H1 (cell line): ENCODE results near the gene DAZAP2. TPM values are rescaled to one million over a fixed set of nuclear protein-coding genes. Genes with fewer than 3 reads are reported as not detected.
"Not testable (repeated sequence)": the region's sequence is repeated elsewhere in the genome, so short reads cannot be mapped to it uniquely, and the experiment has no call there.

Experiments used
- CTCF ChIA-PET: fragments of 300-600 bp; sonication (Branson Sonifier 250); formaldehyde crosslinking; loops from one replicate; lab custom pipeline; 2021; ENCODE audit not compliant: partially characterized antibody; lab: Charles Lee
- POLR2A ChIA-PET: fragments of 300-600 bp; sonication (Branson Sonifier 250); formaldehyde crosslinking; loops from one replicate; lab custom pipeline; 2021; ENCODE audit warnings: inconsistent platforms; ENCODE audit not compliant: partially characterized antibody; lab: Charles Lee
- DNase-seq, 2 experiments: peaks; one replicate each; pipeline versions ENCODE4 v3.0.0 to v3.0.0-alpha.2; 2010 to 2022; ENCODE audit warnings: low spot score in 2 of 2, low read depth in 1 of 2, mixed read lengths in 1 of 2
- FAIRE-seq: peaks from 2 replicates; lab custom pipeline; 2011; peaks lifted over from hg19 to GRCh38; lab: Jason Lieb, UNC
- H2AFZ ChIP-seq: 2 replicates; pipeline ENCODE4 v1.8.1; 2012; ENCODE audit warnings: low read length, inconsistent platforms
- H2AK5ac ChIP-seq: 2 replicates; pipeline ENCODE4 v1.6.1; 2013; ENCODE audit warnings: low read depth, low read length
- H2BK120ac ChIP-seq: replicated peaks from 2 replicates; pipeline ENCODE3; 2013; ENCODE audit warnings: low read depth, low read length, inconsistent platforms
- H2BK12ac ChIP-seq: 2 replicates; pipeline ENCODE4 v1.6.1; 2013; ENCODE audit warnings: low read depth, low read length
- H2BK15ac ChIP-seq: 2 replicates; pipeline ENCODE4 v1.6.1; 2013; ENCODE audit warnings: low read length
- H2BK20ac ChIP-seq: 2 replicates; pipeline ENCODE4 v1.6.1; 2013; ENCODE audit warnings: low read length
- H2BK5ac ChIP-seq: 2 replicates; pipeline ENCODE4 v1.6.1; 2013; ENCODE audit warnings: low read depth, low read length
- H3K14ac ChIP-seq: 2 replicates; pipeline ENCODE4 v1.6.1; 2013; ENCODE audit warnings: inconsistent platforms; ENCODE audit not compliant: insufficient read length
- H3K18ac ChIP-seq: 2 replicates; pipeline ENCODE4 v1.6.1; 2013; ENCODE audit warnings: low read length; ENCODE audit errors: extremely low read depth
- H3K23ac ChIP-seq: 2 replicates; pipeline ENCODE4 v1.6.1; 2013; ENCODE audit warnings: inconsistent platforms; ENCODE audit not compliant: insufficient read length
- H3K23me2 ChIP-seq: 2 replicates; pipeline ENCODE4 v1.6.1; 2013; ENCODE audit warnings: low read depth, low read length
- H3K27ac ChIP-seq: 2 replicates; pipeline ENCODE4 v1.6.1; 2011; ENCODE audit warnings: low read depth, low read length, inconsistent platforms
- H3K27me3 ChIP-seq, 4 experiments: replicated peaks in 1 of 4; 1 replicate in 1 of 4; 2 replicates in 3 of 4; pipeline versions ENCODE4 v1.6.1 to v1.8.1; 2011 to 2013; ENCODE audit warnings: low read length in 3 of 4, mild to moderate bottlenecking in 3 of 4, inconsistent platforms in 2 of 4, mixed read lengths in 2 of 4, moderate library complexity in 1 of 4; ENCODE audit not compliant: control insufficient read depth in 3 of 4, insufficient read depth in 3 of 4; ENCODE audit errors: extremely low read depth in 1 of 4
- H3K36me3 ChIP-seq, 4 experiments: 2 replicates each; pipeline versions ENCODE4 v1.6.1 to v1.8.1; 2011 to 2013; ENCODE audit warnings: mild to moderate bottlenecking in 4 of 4, low read length in 3 of 4, moderate library complexity in 2 of 4, control low read depth in 1 of 4, inconsistent platforms in 1 of 4; ENCODE audit not compliant: insufficient read depth in 4 of 4, control insufficient read depth in 2 of 4
- H3K4ac ChIP-seq: replicated peaks from 2 replicates; pipeline ENCODE3; 2013; ENCODE audit warnings: low read length, low read depth, mixed read lengths, inconsistent platforms; ENCODE audit not compliant: insufficient read length
- H3K4me1 ChIP-seq, 4 experiments: replicated peaks in 1 of 4; 1 replicate in 1 of 4; 2 replicates in 3 of 4; pipeline versions ENCODE4 v1.6.1 to v1.8.1; 2011 to 2013; ENCODE audit warnings: low read length in 3 of 4, inconsistent platforms in 2 of 4, mixed read lengths in 1 of 4; ENCODE audit not compliant: insufficient read depth in 4 of 4, control insufficient read depth in 3 of 4
- H3K4me2 ChIP-seq, 2 experiments: 2 replicates each; pipeline versions ENCODE4 v1.6.1 to v1.8.1; 2011 to 2013; ENCODE audit warnings: low read depth in 2 of 2, low read length in 2 of 2, control low read depth in 1 of 2, inconsistent platforms in 1 of 2, mild to moderate bottlenecking in 1 of 2; ENCODE audit not compliant: insufficient read depth in 1 of 2
- H3K4me3 ChIP-seq, 4 experiments: fragments of 200-600, 300-600 bp in 1 of 4; sonication (generic), shearing (Covaris generic), sonication (Bioruptor Twin) in 1 of 4; 2 replicates each; pipeline versions ENCODE4 v1.5.1 to v1.8.1; 2011 to 2016; ENCODE audit warnings: low read length in 4 of 4, low read depth in 3 of 4, control low read depth in 2 of 4, inconsistent platforms in 2 of 4, mild to moderate bottlenecking in 2 of 4, mixed read lengths in 1 of 4, moderate library complexity in 1 of 4; ENCODE audit not compliant: insufficient read depth in 2 of 4; ENCODE audit errors: extremely low read depth in 1 of 4
- H3K56ac ChIP-seq: replicated peaks from 2 replicates; pipeline ENCODE3; 2013; ENCODE audit warnings: low read depth, mild to moderate bottlenecking, mixed read lengths, low read length, inconsistent platforms; ENCODE audit not compliant: insufficient read length
- H3K79me1 ChIP-seq: 2 replicates; pipeline ENCODE4 v1.6.1; 2013; ENCODE audit warnings: low read depth, low read length, control low read depth
- H3K79me2 ChIP-seq, 2 experiments: 2 replicates each; pipeline versions ENCODE4 v1.6.1 to v1.8.1; 2012 to 2013; ENCODE audit warnings: low read length in 2 of 2, mild to moderate bottlenecking in 2 of 2, inconsistent platforms in 1 of 2; ENCODE audit not compliant: insufficient read depth in 2 of 2, control insufficient read depth in 1 of 2
- H3K9ac ChIP-seq, 4 experiments: replicated peaks in 1 of 4; 1 replicate in 1 of 4; 2 replicates in 3 of 4; pipeline versions ENCODE4 v1.6.1 to v1.8.1; 2011 to 2013; ENCODE audit warnings: low read depth in 3 of 4, low read length in 3 of 4, control low read depth in 2 of 4, mild to moderate bottlenecking in 2 of 4, moderate library complexity in 2 of 4, inconsistent platforms in 1 of 4; ENCODE audit errors: extremely low read depth in 1 of 4
- H3K9me3 ChIP-seq, 2 experiments: 2 replicates each; pipeline versions ENCODE4 v1.6.1 to v1.8.1; 2012 to 2013; ENCODE audit warnings: mild to moderate bottlenecking in 2 of 2, moderate library complexity in 2 of 2, control low read depth in 1 of 2, inconsistent platforms in 1 of 2, low read depth in 1 of 2, low read length in 1 of 2, mixed read lengths in 1 of 2; ENCODE audit not compliant: insufficient read depth in 2 of 2
- H4K20me1 ChIP-seq, 2 experiments: replicated peaks in 1 of 2; 2 replicates each; pipeline versions ENCODE3 to v1.8.1; 2011 to 2013; ENCODE audit warnings: inconsistent platforms in 2 of 2, low read length in 2 of 2, mild to moderate bottlenecking in 1 of 2; ENCODE audit not compliant: insufficient read depth in 2 of 2, control insufficient read depth in 1 of 2
- H4K5ac ChIP-seq: 2 replicates; pipeline ENCODE4 v1.6.1; 2013; ENCODE audit warnings: low read length, low read depth, mixed read lengths, inconsistent platforms; ENCODE audit not compliant: insufficient read length
- H4K8ac ChIP-seq: 2 replicates; pipeline ENCODE4 v1.8.0; 2013; ENCODE audit warnings: mild to moderate bottlenecking, moderate library complexity, low read length, inconsistent platforms; ENCODE audit not compliant: insufficient read depth; ENCODE audit errors: extremely low read depth
- H4K91ac ChIP-seq: replicated peaks from 2 replicates; pipeline ENCODE3; 2013; ENCODE audit warnings: low read length, mixed read lengths, inconsistent platforms; ENCODE audit not compliant: insufficient read length
- WGBS, 2 experiments: shearing (Covaris generic) in 1 of 2; methylation state at CpG; one replicate each; pipeline versions ENCODE4 v1.1.6 to v1.1.7; 2013 to 2015; ENCODE audit warnings: low lambda C conversion rate in 2 of 2, mixed read lengths in 2 of 2, inconsistent platforms in 1 of 2, low coverage in 1 of 2, missing lambda C conversion rate in 1 of 2; ENCODE audit not compliant: insufficient replicate concordance in 2 of 2, insufficient coverage in 1 of 2, insufficient read length in 1 of 2; ENCODE audit errors: extremely low coverage in 1 of 2, missing lambda C conversion rate in 1 of 2; 5-methylcytosine and 5-hydroxymethylcytosine counted together
- polyA plus RNA-seq, 7 experiments: library from polyadenylated mRNA; depleted of rRNA in 3 of 7; stranded (reverse) in 5 of 7; unstranded in 2 of 7; fragments of >200 nt in 5 of 7; fragments of 200-250 nt in 2 of 7; gene quantifications; 1 replicate in 5 of 7; 2 replicates in 1 of 7; 4 replicates in 1 of 7; pipeline versions ENCODE4 v1.2.1 to v1.2.3, GENCODE V29; 2011 to 2013; ENCODE audit warnings: missing spikeins in 2 of 7, mixed read lengths in 2 of 7
- total RNA-seq: library from RNA; stranded (reverse); fragmentation: NEBNext Ultra II Directional; extraction: Animal tissue kit (Norgen Biotek cat#: 25700); gene quantifications from 2 replicates; pipeline ENCODE4 v1.2.1, GENCODE V29; 2021

DAZAP2 gene
- total and polyA plus RNA-seq, 2 of the 8 experiments (the other 6 are each of a cell fraction or from before 2014, with no cell fraction given): 27.1 to 77.2 TPM

DNA sequence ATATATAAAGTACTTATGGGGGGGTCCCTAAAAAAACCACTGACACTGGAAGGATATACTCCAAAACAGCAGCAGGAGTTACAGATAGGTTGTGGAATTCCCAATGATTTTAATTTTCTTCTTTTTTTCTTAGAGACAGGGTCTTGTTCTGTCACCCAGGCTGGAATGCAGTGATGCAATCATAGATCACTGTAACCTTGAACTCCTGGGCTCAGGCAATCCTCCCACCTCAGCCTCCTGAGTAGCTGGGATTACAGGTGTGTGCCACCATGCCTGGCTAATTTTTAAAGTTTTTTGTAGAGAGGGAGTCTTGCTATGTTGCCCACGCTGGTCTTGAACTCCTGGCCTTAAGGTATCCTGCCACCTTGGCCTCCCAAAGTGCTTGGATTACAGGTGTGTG, 21.0 kb downstream of the DAZAP2 start:
- H3K79me2 ChIP-seq, H3K4ac ChIP-seq, FAIRE-seq: not testable (repeated sequence)

More for the DNA sequence above, 21.0 kb downstream of the DAZAP2 start:
- H3K56ac ChIP-seq, H2BK120ac ChIP-seq, H4K8ac ChIP-seq, DNase-seq, H3K9me3 ChIP-seq, H3K23me2 ChIP-seq, H2AFZ ChIP-seq, H3K4me1 ChIP-seq, H4K91ac ChIP-seq, H4K5ac ChIP-seq, H4K20me1 ChIP-seq, H3K23ac ChIP-seq, H3K9ac ChIP-seq, H3K4me3 ChIP-seq, H3K79me1 ChIP-seq, H3K36me3 ChIP-seq, H2BK5ac ChIP-seq, H2BK15ac ChIP-seq, H3K27me3 ChIP-seq, H3K14ac ChIP-seq, H3K18ac ChIP-seq, H3K4me2 ChIP-seq, H2BK12ac ChIP-seq, H3K27ac ChIP-seq, H2BK20ac ChIP-seq, H2AK5ac ChIP-seq: not testable (repeated sequence)
- 92% methylated on average over 1 of the region's 1 CpG; no CpG with 5 or more reads in 1 of the 2 experiments for WGBS, 2 experiments
- CTCF ChIA-PET: interaction anchor here (1.0 to 6.4 kb wide), 3 partner anchors 11 to 85 kb away, joined by 3 to 82 read pairs (median 4); partner anchors contain the start of gene SMAGP
- POLR2A ChIA-PET: interaction anchor here (1.0 to 1.7 kb wide), 4 partner anchors 14 to 176 kb away, joined by 3 to 5 read pairs (median 4); partner anchors contain the start of genes CSRNP2 and DAZAP2
